Erythroblast (primary cell): ENCODE measurements around the gene KRTAP12-4.

Experiments used
- GATA1 ChIP-seq: IDR thresholded peaks from 2 replicates; pipeline ENCODE4 v1.6.1; 2011; ENCODE audit warnings: low read depth, mild to moderate bottlenecking, control low read depth, low read length, moderate library complexity
- POLR2A ChIP-seq: IDR thresholded peaks from 2 replicates; pipeline ENCODE4 v1.6.1; 2011; ENCODE audit warnings: mild to moderate bottlenecking, low read length

DNA sequence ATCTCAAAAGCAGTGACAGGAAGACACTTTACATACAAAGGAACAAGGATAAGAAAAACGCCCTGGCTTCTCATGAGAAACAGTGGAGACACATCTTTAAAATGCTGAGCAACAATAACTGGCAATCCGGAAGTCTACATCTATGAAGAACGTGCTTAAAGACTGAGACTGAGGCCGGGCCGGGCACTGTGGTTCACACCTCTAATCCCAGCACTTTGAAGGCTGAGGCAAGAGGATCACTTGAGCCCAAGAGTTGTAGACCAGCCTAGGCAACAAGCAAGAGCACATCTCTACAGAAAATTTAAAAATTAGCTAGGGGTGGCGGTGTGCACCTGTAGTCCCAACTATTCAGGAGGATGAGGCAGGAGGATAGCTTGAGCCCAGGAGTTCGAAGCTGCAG lies 29.6 kb upstream of the KRTAP12-4 start:
- no peak for TF ChIP-seq POLR2A
- no peak for TF ChIP-seq GATA1
